Activated CD8-positive, alpha-beta memory T cell treated with anti-CD3 and anti-CD28 coated beads for 36 hours (primary cell): ENCODE data around the gene MED13L. TPM values are rescaled to one million over a fixed set of nuclear protein-coding genes. Genes with fewer than 3 reads are reported as not detected.

Experiments
- CTCF ChIA-PET: fragments of 350-600 bp; sonication (Branson Sonifier 250); formaldehyde crosslinking; loops from one replicate; lab custom pipeline; 2021; ENCODE audit warnings: antibody characterized with exemption; lab: Charles Lee
- POLR2A ChIA-PET: fragments of 350-600 bp; sonication (Branson Sonifier 250); formaldehyde crosslinking; loops from one replicate; lab custom pipeline; 2021; ENCODE audit warnings: antibody characterized with exemption; lab: Charles Lee
- total RNA-seq, 2 experiments: library from RNA; stranded (reverse); gene quantifications; one replicate each; pipeline ENCODE4 v1.2.3, GENCODE V29; 2021

MED13L gene
- total RNA-seq, 2 experiments from 2014 or later = 39.4 to 42.8 TPM

DNA sequence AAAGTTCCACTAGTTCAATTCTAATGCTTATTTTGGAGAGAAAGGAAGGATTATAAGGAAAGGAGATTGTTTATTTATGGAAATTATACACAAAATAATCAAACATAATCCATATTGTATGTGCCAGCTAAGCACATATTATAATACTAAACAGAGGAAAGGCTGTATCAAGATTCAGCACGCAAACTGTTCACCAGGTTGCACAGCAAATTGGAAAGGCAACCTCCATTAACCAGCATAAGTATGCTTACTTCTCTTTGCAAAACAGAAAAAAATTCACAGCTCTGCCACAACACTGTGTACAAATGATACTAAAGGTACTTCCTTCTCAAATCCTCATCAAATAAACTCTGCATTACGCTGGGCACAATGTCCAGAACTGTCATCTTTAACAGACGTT is 146.3 kb downstream of the MED13L start:
- POLR2A ChIA-PET = no interaction called here
- CTCF ChIA-PET = no interaction called here

DNA sequence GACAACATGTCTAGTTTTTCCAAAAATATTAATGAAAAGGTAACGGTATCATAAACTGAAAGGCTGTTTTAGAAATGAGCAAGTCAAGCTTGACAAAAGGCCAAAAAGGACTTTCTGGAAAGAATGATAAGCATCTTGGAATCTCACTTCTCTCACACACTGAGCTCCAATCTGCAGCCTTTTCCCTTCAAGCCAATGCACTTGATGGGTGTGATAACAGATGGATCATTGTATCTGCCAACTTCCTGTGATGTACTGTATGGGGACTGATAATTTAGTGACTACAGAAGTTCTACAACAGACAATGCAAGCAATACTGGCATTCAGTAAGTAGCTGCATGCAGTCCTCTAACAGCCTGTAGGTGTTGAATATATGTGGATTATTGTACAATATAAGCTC is 147.1 kb downstream of the MED13L start:
- CTCF ChIA-PET = no interaction called here
- POLR2A ChIA-PET = interaction anchor here (0.6 kb wide), 1 partner anchor 144 kb away, joined by 3 read pairs; no protein-coding TSS in a partner anchor

DNA sequence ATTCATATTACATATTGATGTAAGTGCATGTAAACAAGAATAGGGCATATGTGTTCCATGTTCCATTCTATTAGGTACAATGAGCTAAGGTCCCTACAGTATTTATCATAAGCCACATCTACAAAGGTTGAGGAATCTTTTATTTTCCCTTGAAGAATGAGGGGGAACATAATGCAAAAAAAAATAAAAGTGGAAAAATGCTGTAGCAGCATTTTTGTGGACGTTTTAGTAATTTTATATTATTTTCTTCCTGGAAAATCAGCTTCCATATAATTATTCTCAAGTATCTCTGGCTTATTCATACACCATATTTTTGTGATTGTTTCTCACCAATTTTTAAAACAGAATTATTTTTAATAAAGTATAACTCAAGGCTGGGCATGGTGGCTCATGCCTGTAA is 148.7 kb downstream of the MED13L start:
- ChIA-PET POLR2A (no interaction called here), CTCF (no interaction called here)

GRCh38 chr12:116127859-116128258 is 149.6 kb downstream of the MED13L start:
- CTCF ChIA-PET = no interaction called here
- POLR2A ChIA-PET = no interaction called here

DNA sequence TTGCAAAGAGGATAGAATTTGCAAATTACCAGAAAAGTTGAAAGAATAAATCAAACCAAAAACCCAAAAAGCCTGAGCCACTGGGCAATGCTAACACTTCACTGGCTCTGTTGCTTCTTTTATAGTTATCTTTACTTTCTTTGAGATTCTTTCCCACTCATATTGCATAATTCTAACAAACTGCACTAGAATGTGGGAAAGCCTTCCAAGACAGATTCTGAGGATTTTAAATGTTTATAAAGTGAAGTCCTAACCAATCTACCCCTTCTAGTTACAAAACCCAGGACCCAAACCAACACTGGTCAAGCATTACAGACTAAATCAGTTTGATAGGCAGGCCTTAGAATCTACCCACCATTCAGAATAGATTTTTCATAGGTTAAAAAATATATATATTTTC is 150.9 kb downstream of the MED13L start:
- ChIA-PET CTCF (no interaction called here), POLR2A (no interaction called here)

GRCh38 chr12:116125956-116126566 is 151.4 kb downstream of the MED13L start:
- CTCF ChIA-PET = no interaction called here
- POLR2A ChIA-PET = no interaction called here

GRCh38 chr12:116125084-116125483 is 152.4 kb downstream of the MED13L start:
- POLR2A ChIA-PET = no interaction called here
- CTCF ChIA-PET = no interaction called here

DNA sequence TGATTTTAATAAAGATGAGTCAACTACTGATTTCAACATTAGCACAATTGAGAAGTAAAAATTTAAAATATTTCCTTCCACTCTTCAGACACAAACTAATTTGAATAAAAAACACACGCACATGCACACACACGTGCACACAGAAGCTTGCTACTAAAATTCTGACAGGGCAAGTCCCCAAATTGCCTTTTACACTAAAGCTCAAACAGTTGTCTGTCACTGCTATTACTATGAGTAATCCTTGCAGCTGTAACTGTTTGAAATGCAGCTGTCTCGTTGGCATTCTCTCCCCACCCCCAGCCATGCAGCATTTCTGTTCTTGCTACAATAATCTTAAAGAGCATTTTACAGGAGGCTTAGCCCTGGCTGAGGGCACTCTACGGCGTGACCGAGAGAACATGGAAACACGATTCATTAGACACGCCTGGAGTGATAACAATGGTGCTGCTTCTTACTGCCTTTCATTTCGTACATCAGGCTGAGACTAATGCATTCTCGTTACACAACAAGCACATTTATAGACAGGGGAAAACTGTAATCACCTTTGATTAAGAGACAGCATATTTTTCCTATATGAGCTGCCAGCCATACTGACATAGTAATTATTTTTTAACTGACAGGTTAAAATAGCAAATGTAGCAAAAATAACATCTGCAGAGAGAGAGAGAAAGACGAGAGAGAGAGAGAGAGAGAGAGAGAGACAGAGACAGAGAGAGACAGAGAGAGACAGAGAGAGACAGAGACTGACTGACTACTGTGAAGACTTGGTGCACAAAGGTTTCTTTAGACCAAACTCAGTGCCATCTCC is 153.8 kb downstream of the MED13L start:
- POLR2A ChIA-PET = interaction anchor here (0.8 kb wide), 1 partner anchor 31 kb away, joined by 3 read pairs; no protein-coding TSS in a partner anchor
- CTCF ChIA-PET = interaction anchor here (0.6 kb wide), 1 partner anchor 1944 kb away, joined by 5 read pairs; no protein-coding TSS in a partner anchor

GRCh38 chr12:116122628-116123027 is 154.9 kb downstream of the MED13L start:
- ChIA-PET CTCF (no interaction called here), POLR2A (no interaction called here)

DNA sequence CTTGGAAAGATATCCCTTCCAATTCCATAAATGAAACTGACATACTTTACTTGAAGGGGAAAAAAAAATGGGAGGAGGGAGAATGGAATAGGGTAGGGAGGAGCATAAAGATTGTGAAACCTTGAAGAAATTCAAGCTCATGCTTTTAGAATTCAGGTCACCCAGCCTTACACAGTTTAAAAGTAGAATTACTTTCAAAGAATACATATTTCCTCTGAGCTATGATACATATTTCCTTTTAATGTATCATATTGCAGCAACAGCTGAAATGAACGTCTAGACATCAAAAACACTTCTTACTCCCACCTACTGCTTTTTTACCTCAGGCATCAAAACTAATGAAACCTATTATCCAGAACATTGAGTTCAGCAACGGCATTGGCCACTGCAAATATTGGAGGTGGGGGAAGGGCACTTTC is 156.0 kb downstream of the MED13L start:
- ChIA-PET POLR2A (interaction anchor here (0.6 kb wide), 1 partner anchor 35 kb away, joined by 5 read pairs; no protein-coding TSS in a partner anchor), CTCF (no interaction called here)

DNA sequence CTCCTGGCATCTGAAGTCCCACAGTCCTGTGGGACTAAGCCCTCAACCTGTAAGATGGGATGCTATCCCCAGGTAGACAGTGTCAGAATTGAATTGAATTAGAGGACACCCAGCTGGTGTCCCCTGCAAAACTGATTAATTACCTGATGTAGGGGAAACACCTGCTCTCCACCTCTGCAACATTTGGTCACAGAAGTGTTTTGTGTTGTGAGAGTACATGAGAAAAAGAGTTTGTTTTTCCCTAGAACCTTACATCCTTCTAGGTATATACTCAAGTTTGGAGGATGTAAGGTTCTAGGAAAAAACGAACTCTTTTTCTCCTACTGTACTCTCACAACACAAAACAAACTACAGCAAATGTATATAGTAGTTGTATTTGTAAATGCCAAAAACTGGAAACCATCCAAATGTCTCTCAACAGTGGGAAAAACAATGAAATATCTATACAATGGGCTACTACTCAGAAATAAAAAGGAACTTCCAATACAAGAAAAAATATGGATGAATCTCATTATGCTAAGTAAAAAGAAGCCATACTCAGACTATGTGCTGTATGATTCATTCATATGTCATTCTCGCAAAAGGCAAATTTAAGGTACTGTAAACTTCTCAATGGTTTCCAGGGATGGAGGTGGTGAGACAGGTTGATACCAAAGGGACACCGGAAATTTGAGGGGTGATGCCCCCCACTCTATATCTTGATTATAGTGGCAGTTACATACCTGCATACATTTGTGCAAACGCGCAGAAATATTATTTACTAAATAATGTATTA is 160.7 kb downstream of the MED13L start:
- POLR2A ChIA-PET = no interaction called here
- CTCF ChIA-PET = no interaction called here

DNA sequence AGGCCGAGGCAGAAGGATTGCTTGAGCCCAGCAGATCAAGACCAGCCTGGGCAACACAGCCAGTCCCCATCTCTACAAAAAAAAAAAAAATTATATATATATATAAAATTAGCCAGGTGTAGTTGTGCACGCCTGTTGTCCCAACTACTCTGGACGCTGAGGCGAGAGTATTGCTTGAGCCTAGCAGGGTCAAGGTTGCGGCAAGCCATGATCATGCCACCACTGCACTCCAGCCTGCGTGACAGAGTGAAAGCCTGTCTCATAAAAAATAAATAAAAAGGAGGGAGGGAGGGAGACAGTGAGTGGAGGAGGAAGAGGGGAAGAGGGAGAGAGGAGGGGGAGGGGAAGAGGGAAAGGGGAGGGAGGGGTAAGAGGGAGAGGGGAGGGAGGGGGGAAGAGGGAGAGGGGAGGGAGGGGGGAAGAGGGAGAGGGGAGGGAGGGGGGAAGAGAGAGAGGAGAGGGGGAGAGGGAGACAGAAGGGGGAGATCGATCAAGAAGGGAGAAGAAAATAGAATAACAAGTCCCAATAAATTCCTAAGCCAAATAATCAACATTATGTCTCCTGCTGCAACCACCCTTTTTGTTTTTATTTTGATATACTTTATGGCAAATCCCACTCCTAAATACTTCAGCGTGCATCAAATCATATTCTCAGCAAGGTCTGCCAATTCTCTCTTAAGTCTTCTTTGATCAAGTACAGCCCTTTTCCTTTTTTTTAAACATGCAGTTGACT is 163.9 kb downstream of the MED13L start:
- CTCF ChIA-PET = no interaction called here
- POLR2A ChIA-PET = no interaction called here

DNA sequence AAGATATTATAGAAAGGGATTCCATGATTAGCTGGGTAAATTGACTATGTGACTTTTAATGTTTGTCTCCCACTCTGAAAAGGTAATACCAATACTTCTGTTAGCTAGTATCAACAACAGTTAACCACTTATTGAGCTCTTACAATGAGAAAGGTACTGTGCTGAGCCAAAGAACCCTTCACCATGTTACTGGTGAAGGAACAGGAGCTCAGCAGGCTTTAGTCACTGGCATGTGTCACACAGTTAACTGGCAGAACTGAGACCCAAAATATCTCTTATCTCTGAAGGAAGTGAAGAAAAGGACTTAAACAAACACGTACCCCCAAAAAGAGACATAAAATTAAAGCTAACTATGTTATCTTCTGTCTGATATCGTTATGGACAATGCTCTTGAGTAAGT is 170.6 kb downstream of the MED13L start:
- CTCF ChIA-PET = interaction anchor here (1.0 kb wide), 1 partner anchor 129 kb away, joined by 3 read pairs; no protein-coding TSS in a partner anchor
- POLR2A ChIA-PET = no interaction called here

DNA sequence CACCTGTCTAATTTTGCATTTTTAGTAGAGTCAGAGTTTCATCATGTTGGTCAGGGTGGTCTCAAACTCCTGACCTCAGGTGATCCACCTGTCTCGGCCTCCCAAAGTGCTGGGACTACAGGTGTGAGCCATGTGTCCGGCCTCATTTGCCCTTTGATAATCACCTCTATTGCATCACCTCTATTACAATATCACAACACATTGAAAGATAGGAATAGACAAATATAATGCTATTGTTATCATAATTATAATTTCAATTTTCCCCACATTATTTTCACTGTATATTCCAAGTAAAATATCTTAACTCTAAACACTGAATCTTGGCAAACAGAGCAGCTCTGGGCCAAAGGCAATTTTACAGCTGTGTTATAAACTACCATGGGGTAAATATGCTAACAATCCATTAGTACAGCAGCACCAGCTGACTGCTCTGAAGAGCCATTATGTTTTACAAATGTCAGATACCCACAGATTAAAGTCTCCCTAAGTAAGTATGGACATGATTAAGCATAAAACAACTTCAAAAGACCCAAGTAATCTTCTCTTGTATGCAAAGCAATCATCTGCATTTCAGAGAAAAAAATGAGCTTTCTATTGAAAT is 173.2 kb downstream of the MED13L start:
- ChIA-PET CTCF (interaction anchor here (0.7 kb wide), 1 partner anchor 346 kb away, joined by 6 read pairs; no protein-coding TSS in a partner anchor), POLR2A (no interaction called here)

DNA sequence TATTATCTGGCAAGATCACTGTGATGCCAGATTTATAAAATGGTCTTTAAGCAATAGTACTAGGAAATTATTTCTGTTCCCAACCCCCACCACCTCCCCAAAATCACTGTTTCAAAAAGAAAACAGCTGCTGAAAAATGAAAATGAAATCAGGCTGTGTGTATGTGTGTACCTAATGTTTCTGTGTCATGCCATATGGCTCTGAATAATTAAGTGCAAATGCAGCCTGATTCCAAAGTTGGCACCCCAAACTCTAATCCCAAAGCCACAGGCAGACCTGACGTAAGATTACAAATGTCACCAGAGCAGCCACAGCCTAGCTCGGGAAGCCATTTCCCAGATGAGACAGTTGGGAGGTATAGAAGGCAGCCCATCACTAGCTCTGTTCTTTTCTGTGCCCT is 175.5 kb downstream of the MED13L start:
- POLR2A ChIA-PET = no interaction called here
- CTCF ChIA-PET = no interaction called here

DNA sequence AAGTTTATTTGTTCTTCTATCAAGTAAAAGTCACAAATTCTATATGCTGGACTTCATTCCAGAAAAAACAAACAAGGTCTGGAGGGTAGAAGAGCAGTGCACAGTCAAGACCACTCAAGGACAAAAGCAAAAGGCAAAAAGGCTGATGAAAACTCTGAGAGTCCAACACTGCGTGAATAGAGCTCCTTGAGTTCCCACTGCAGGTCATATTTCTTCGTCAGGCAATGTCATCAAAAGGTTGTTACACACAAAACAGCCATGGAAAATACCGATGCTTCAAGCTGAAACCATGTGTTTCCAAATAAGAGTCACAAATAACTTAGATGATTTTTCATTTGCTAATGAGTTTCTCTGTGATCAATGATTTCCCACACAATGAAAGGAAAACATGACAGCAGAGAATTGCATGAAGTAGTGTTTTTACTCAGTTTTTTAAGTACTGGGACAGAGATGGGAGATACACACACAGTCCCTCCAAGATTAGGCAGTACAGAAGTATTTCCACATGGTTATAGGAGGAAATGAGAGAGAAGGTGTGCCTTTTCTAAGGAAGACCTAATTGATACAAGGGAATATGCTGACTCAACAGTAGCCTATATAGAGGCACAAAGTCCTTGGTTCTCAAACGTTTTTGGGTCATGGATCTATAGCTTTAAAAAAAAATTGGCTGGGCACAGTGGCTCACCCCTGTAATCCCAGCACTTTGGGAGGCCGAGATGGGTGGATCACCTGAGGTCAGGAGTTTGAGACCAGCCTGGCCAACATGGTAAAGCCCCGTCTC is 177.7 kb downstream of the MED13L start:
- CTCF ChIA-PET = interaction anchor here (0.9 kb wide), 1 partner anchor 10 kb away, joined by 3 read pairs; no protein-coding TSS in a partner anchor
- POLR2A ChIA-PET = no interaction called here

GRCh38 chr12:116096874-116097273 is 180.6 kb downstream of the MED13L start:
- ChIA-PET POLR2A (no interaction called here), CTCF (no interaction called here)

DNA sequence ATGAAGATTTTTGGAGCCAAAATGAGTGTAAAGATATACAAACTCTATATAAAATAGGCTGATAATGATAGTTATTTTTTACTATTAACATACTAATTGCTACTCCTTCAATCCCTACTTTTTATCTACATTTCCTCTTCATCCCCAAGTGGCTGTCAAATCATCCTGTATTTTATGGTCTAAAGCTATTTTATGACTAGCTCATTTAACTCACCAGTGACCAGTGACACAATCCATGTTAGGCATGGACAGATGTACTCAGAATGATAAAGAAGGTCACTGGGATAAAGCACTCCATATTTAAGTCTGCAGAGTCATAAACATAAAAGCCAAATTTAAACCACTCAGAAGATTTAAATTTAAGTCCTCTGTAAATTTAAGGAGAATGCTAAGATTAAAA is 183.0 kb downstream of the MED13L start:
- CTCF ChIA-PET = no interaction called here
- POLR2A ChIA-PET = no interaction called here
